ENCODE results near the gene UBAC2. TPM values are rescaled to one million over a fixed set of nuclear protein-coding genes. Genes with fewer than 3 reads are reported as not detected.
A peak's percentile ranks its signal among the peaks of the same experiment; 100 is the strongest.

The UBAC2 gene
- total RNA-seq, 1 donor: 36.9 TPM

GRCh38 chr13:99256709-99257108 is 56.1 kb downstream of the UBAC2 start:
- Histone ChIP-seq H3K79me2 (ENCODE audit: insufficient read depth, low read length) (no peaks in the 10 kb centered on the region), H3K9me3 (ENCODE audit: low read depth, low read length) (no peaks in the 10 kb centered on the region), H4K20me1 (ENCODE audit: insufficient read depth, low read length) (peaks cover 2% of the 10 kb centered on the region), H2AFZ (ENCODE audit: low read length) (peak overlapping the region; percentile 47), H3K27me3 (ENCODE audit: insufficient read depth, low read length) (no peaks in the 10 kb centered on the region), H3K36me3 (ENCODE audit: insufficient read depth, low read length) (peaks cover 6% of the 10 kb centered on the region), H3K27ac (ENCODE audit: low read depth, low read length) (peak overlapping the region; percentile 25), H3K4me2 (ENCODE audit: insufficient read depth, low read length) (peak overlapping the region; percentile 36), H3K4me3 (ENCODE audit: insufficient read depth, low read length) (peak overlapping the region; percentile 18), H3K4me1 (ENCODE audit: insufficient read depth, low read length) (peaks cover 13% of the 10 kb centered on the region)
- DNase-seq (ENCODE audit: insufficient read length, low spot score, missing footprints): no peak
- TF ChIP-seq CTCF (IDR thresholded peaks at IDR 0.05; ENCODE audit: extremely low read depth, low read depth, low read length): no peak

- Histone ChIP-seq H3K27ac (ENCODE audit: low read depth, low read length) (no peak overlapping the region), H3K79me2 (ENCODE audit: insufficient read depth, low read length) (no peaks in the 10 kb centered on the region), H4K20me1 (ENCODE audit: insufficient read depth, low read length) (peaks cover 2% of the 10 kb centered on the region), H3K9me3 (ENCODE audit: low read depth, low read length) (no peaks in the 10 kb centered on the region), H3K4me2 (ENCODE audit: insufficient read depth, low read length) (no peak overlapping the region), H3K4me3 (ENCODE audit: insufficient read depth, low read length) (no peak overlapping the region), H3K27me3 (ENCODE audit: insufficient read depth, low read length) (no peaks in the 10 kb centered on the region), H3K4me1 (ENCODE audit: insufficient read depth, low read length) (peaks cover 13% of the 10 kb centered on the region), H2AFZ (ENCODE audit: low read length) (no peak overlapping the region), H3K36me3 (ENCODE audit: insufficient read depth, low read length) (peaks cover 6% of the 10 kb centered on the region)
- DNase-seq (ENCODE audit: insufficient read length, low spot score, missing footprints): no peak
- TF ChIP-seq CTCF (IDR thresholded peaks at IDR 0.05; ENCODE audit: extremely low read depth, low read depth, low read length): no peak
These were observed 56.6 kb downstream of the UBAC2 start for GRCh38 chr13:99257291-99257690.

GRCh38 chr13:99258210-99258860 is 57.7 kb downstream of the UBAC2 start, which contains the start of gene GPR18:
TSS of gene GPR18 (minus strand) at chr13:99258379. CDS start at chr13:99255872, 2,507 bp downstream.
- no peak within 1 kb of the TSS for H3K27ac ChIP-seq (ENCODE audit: low read depth, low read length)
- TF ChIP-seq CTCF (IDR thresholded peaks at IDR 0.05; ENCODE audit: extremely low read depth, low read depth, low read length): no peak
- H3K4me3 ChIP-seq (ENCODE audit: insufficient read depth, low read length): no peak within 1 kb of the TSS
- H3K79me2 ChIP-seq (ENCODE audit: insufficient read depth, low read length): no peaks in the 10 kb centered on the region
- no peak within 1 kb of the TSS for H2AFZ ChIP-seq (ENCODE audit: low read length)
- H3K9me3 ChIP-seq (ENCODE audit: low read depth, low read length): no peaks in the 10 kb centered on the region
- peaks cover 6% of the 10 kb centered on the region for H3K36me3 ChIP-seq (ENCODE audit: insufficient read depth, low read length)
- no peak for DNase-seq (ENCODE audit: insufficient read length, low spot score, missing footprints)
- H3K27me3 ChIP-seq (ENCODE audit: insufficient read depth, low read length): no peaks in the 10 kb centered on the region
- peaks cover 2% of the 10 kb centered on the region for H4K20me1 ChIP-seq (ENCODE audit: insufficient read depth, low read length)
- H3K4me1 ChIP-seq (ENCODE audit: insufficient read depth, low read length): peaks cover 13% of the 10 kb centered on the region
- no peak within 1 kb of the TSS for H3K4me2 ChIP-seq (ENCODE audit: insufficient read depth, low read length)

- H3K4me2 ChIP-seq (ENCODE audit: insufficient read depth, low read length): no peak overlapping the region
- H3K27ac ChIP-seq (ENCODE audit: low read depth, low read length): no peak overlapping the region
- H3K79me2 ChIP-seq (ENCODE audit: insufficient read depth, low read length): no peaks in the 10 kb centered on the region
- no peaks in the 10 kb centered on the region for H3K27me3 ChIP-seq (ENCODE audit: insufficient read depth, low read length)
- DNase-seq (ENCODE audit: insufficient read length, low spot score, missing footprints): no peak
- no peaks in the 10 kb centered on the region for H3K9me3 ChIP-seq (ENCODE audit: low read depth, low read length)
- H3K4me1 ChIP-seq (ENCODE audit: insufficient read depth, low read length): peaks cover 13% of the 10 kb centered on the region
- peaks cover 6% of the 10 kb centered on the region for H3K36me3 ChIP-seq (ENCODE audit: insufficient read depth, low read length)
- H3K4me3 ChIP-seq (ENCODE audit: insufficient read depth, low read length): no peak overlapping the region
- no peak overlapping the region for H2AFZ ChIP-seq (ENCODE audit: low read length)
- H4K20me1 ChIP-seq (ENCODE audit: insufficient read depth, low read length): peaks cover 2% of the 10 kb centered on the region
- TF ChIP-seq CTCF (IDR thresholded peaks at IDR 0.05; ENCODE audit: extremely low read depth, low read depth, low read length): no peak
These were observed 58.3 kb downstream of the UBAC2 start for GRCh38 chr13:99258946-99259345.

Measured in osteoblast (primary cell).